ENCODE measurements around the gene C17orf58. TPM values are rescaled to one million over a fixed set of nuclear protein-coding genes. Genes with fewer than 3 reads are reported as not detected.
"Not testable (repeated sequence)": the region's sequence is repeated elsewhere in the genome, so short reads cannot be mapped to it uniquely, and the experiment has no call there.

Gene C17orf58
- polyA plus RNA-seq, 6 donors from 2014 or later, result 0.43 to 3.0 (median 1.5) TPM; not detected in 1

DNA sequence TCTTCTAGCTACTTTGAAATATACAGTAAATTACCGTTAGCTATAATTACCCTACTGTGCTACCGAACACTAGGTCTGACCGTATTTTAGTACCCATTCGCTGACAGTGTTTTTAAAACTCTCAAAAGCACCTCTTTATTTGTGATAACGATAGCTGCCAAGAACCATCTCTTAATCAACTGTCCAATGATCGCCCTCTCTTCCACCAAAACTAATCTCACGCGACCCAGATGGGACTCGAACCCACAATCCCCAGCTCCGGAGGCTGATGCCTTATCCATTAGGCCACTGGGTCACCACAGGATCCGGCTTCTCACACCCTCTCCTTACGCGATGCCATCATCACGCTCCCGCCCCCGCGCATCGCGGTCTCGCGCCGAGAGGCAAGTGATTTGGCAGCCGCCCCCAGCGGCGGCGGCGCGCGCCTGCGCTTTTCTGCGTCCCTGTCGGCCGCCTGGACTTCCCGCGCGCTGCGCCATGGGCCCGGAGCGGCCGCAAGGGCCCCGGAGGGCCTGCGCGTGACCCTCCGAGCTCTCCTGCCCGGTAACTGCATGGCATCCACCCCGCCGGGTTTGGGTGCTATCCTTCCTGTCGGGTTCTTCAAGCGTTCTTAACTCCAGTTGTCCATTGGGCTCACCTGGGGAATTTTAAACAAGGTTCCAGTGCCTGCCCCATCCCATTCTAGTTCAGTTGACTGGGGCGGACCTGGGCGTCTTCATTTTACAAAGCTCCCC lies 23.6 kb upstream of the C17orf58 start:
- peak; percentile 96 for DNase-seq
- peaks cover 0 to 4% (median 3%) of the 10 kb centered on the region in 3 donors for H3K27me3 Mint-ChIP-seq
- peak overlapping the region; percentile 87 to 100 (median 99) for H3K27ac Mint-ChIP-seq
- no peaks in the 10 kb centered on the region for H3K36me3 Mint-ChIP-seq
- peaks cover 0 to 3% (median 3%) of the 10 kb centered on the region in 7 donors for H3K9me3 Mint-ChIP-seq
- ATAC-seq (ENCODE audit: low read depth in 2 of 2), result peak; percentile 91 to 94
- H3K4me3 Mint-ChIP-seq, result peak overlapping the region; percentile 78 to 95 (median 91)
- peaks cover 12 to 27% (median 14%) of the 10 kb centered on the region in 3 donors for H3K4me1 Mint-ChIP-seq

DNA sequence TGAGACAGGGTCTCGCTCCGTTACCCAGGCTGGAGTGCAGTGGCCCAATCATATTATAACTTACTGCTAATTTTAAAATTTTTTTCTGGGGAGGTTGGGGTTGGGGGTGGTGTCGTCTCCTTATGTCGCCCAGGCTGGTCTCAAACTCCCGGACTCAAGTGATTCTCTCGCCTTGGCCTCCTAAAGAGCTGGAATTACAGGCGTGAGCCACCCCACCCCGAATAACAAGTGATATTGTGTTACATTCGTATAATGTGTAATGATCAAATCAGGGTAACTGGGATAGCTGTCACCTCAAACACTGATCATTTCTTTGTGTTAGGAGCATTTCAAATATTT lies 23.0 kb upstream of the C17orf58 start:
- ATAC-seq (ENCODE audit: low read depth in 2 of 2) (no peak), DNase-seq (no peak)
- peaks cover 0 to 3% (median 3%) of the 10 kb centered on the region in 7 donors for H3K9me3 Mint-ChIP-seq
- peaks cover 12 to 27% (median 14%) of the 10 kb centered on the region in 3 donors for H3K4me1 Mint-ChIP-seq
- peak overlapping the region in 4 of 6 donors; percentile 99 to 100 (median 99) for H3K27ac Mint-ChIP-seq
- H3K36me3 Mint-ChIP-seq, result no peaks in the 10 kb centered on the region
- H3K27me3 Mint-ChIP-seq, result peaks cover 0 to 6% (median 4%) of the 10 kb centered on the region in 3 donors
- H3K4me3 Mint-ChIP-seq, result peak overlapping the region; percentile 78 to 95 (median 91)

DNA sequence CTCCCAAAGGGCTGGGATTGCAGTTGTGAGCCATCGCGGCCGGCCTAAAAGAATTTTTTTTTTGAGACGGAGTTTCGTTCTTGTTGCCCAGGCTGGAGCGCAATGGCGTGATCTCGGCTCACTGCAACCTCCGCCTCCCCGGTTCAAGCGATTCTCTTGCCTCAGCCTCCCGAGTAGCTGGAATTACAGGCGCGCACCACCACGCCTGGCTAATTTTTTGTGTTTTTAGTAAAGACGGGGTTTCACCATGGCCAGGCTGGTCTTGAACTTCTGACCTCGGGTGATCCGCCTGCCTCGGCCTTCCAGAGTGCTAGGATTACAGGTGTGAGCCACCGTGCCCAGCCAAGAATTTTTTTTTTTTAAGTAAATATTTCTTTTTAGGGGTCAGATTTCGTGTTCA lies 22.2 kb upstream of the C17orf58 start:
- not testable (repeated sequence) for H3K9me3 Mint-ChIP-seq; ATAC-seq (ENCODE audit: low read depth in 2 of 2); DNase-seq; H3K36me3 Mint-ChIP-seq; H3K27me3 Mint-ChIP-seq
- Mint-ChIP-seq H3K4me3 (peak overlapping the region in 2 of 8 donors; percentile 3 to 20), H3K27ac (peak overlapping the region in 1 of 6 donors; percentile 68), H3K4me1 (peaks cover 12 to 27% (median 14%) of the 10 kb centered on the region in 3 donors)

DNA sequence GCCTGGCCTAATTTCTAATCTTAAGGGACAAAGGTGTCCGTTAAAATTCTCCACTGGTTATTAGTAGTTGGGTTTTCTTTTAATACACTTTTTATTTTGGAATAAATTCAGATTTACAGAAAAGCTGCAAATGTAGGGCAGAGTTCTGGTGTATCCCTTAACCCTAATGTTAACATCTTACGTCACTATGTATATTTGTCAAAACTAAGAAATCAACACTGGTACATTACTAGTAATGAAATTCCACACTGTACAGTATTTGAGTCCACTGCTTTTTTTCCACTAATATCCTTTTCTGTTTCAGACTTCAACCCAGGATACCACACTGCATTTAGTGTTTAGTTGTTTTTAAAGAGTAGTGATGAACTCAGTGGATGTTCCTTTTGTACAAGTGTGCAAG lies 20.6 kb upstream of the C17orf58 start:
- no peaks in the 10 kb centered on the region for H3K36me3 Mint-ChIP-seq
- peak overlapping the region in 1 of 6 donors; percentile 19 for H3K27ac Mint-ChIP-seq
- ATAC-seq (ENCODE audit: low read depth in 2 of 2), result no peak
- peaks cover 0 to 3% (median 0%) of the 10 kb centered on the region in 7 donors for H3K9me3 Mint-ChIP-seq
- peaks cover 0 to 6% (median 4%) of the 10 kb centered on the region in 3 donors for H3K27me3 Mint-ChIP-seq
- no peak for DNase-seq
- H3K4me3 Mint-ChIP-seq, result peak overlapping the region in 2 of 8 donors; percentile 15 to 34
- H3K4me1 Mint-ChIP-seq, result peaks cover 12 to 30% (median 14%) of the 10 kb centered on the region in 3 donors

DNA sequence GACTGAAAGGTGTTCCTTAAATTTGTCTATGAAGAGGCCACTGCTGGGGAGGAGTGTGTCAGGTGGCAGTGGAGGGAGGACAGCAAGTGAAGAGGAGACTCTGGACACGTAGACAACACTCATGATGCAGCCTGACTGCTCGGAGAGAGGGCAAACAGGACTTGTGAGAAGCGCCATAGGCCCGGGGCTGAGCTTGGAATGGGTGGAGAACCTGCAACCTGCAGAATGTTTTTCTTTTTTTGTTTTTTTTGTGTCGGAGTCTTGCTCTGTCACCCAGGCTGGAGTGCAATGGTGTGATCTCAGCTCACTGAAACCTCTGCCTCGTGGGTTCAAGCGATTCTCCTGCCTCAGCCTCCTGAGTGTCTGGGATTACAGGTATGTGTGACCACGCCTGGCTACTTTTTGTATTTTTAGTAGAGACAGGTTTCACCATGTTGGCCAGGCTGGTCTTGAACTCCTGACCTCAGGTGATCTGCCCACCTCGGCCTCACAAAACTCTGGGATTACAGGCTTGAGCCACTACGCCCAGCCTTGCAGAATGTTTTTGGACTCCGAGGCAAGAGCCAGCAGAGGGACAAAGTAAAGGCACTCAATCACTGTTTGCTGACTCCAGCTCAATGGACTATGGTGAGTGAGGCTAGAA lies 18.9 kb upstream of the C17orf58 start:
- DNase-seq, result no peak
- Mint-ChIP-seq H3K27ac (peak overlapping the region in 2 of 6 donors; percentile 36 to 59), H3K4me1 (peaks cover 12 to 27% (median 15%) of the 10 kb centered on the region in 3 donors), H3K9me3 (peaks cover 0 to 3% (median 0%) of the 10 kb centered on the region in 7 donors), H3K27me3 (peaks cover 0 to 9% (median 6%) of the 10 kb centered on the region in 3 donors), H3K4me3 (peak overlapping the region in 1 of 8 donors; percentile 71), H3K36me3 (no peaks in the 10 kb centered on the region)
- ATAC-seq (ENCODE audit: low read depth in 2 of 2), result no peak

DNA sequence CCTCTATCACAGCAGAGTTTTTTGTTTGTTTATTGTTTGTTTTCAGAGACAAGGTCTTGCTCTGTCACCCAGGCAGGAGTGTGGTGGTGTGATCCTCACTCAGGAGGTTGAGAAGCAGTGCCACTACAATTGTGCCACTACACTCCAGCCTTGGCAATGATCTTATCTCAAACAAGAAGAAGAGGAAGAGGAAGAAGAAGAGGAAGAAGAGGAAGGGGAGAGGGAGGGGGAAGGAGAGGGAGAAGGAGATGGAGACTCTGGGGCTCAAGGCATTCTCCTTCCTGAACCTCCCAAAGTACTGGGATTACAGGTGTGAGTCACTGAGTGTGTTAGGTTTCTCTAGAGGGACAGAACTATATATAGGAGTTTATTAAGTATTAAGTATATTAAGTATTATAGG lies 17.1 kb upstream of the C17orf58 start:
- Mint-ChIP-seq H3K27me3 (peaks cover 0 to 6% (median 5%) of the 10 kb centered on the region in 3 donors), H3K27ac (no peak overlapping the region), H3K4me1 (peaks cover 4 to 15% (median 8%) of the 10 kb centered on the region in 3 donors), H3K36me3 (no peaks in the 10 kb centered on the region), H3K4me3 (no peak overlapping the region), H3K9me3 (no peaks in the 10 kb centered on the region)
- DNase-seq, result no peak
- ATAC-seq (ENCODE audit: low read depth in 2 of 2), result no peak

DNA sequence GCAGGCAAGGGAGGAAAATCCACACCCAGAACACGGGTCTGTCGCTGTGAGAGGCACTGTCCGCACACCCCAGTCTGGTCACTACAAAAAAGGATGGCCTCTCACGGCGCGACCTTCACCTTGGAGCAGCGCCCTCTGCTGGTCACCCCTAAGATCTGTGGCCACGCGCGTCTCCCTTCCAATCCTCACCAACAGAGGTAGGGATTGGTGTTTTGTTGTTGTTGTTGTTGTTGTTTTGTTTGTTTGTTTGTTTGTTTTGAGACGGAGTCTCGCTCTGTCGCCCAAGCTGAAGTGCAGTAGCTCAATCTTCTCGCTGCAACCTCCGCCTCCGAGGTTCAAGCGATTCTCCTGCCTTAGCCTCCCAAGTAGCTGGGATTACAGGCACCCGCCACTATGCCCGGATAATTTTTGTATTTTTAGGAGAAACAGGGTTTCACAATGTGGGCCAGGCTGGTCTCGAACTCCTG lies 15.0 kb upstream of the C17orf58 start:
- Mint-ChIP-seq H3K27me3 (peaks cover 0 to 6% (median 5%) of the 10 kb centered on the region in 3 donors), H3K36me3 (no peaks in the 10 kb centered on the region), H3K4me1 (peaks cover 4 to 15% (median 8%) of the 10 kb centered on the region in 3 donors), H3K4me3 (peak overlapping the region in 5 of 8 donors; percentile 42 to 74 (median 54)), H3K9me3 (no peaks in the 10 kb centered on the region), H3K27ac (peak overlapping the region in 1 of 6 donors; percentile 47)
- DNase-seq, result no peak
- peak; percentile 55 to 67 for ATAC-seq (ENCODE audit: low read depth in 2 of 2)

DNA sequence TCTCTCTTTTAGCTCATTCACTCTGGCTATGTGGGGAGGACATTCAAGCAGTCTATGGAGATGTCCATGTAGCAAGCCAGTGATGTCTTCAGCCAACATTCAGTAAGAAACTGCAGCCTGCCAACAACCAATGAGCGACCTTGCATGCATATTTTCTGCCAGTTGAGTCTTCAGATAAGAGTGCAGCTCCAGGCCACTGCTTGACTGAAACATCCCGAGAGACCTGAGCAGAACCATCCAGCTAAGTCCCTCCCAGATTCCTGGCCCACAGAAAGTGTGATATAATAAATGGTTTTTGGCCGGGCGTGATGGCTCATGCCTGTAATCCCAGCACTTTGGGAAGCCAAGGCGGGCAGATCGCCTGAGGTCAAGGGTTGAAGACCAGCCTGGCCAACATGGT lies 10.5 kb upstream of the C17orf58 start:
- no peaks in the 10 kb centered on the region for H3K36me3 Mint-ChIP-seq
- peaks cover 0 to 5% (median 0%) of the 10 kb centered on the region in 3 donors for H3K27me3 Mint-ChIP-seq
- H3K4me1 Mint-ChIP-seq, result peaks cover 4 to 9% (median 8%) of the 10 kb centered on the region in 3 donors
- DNase-seq, result no peak
- H3K9me3 Mint-ChIP-seq, result no peaks in the 10 kb centered on the region
- no peak for ATAC-seq (ENCODE audit: low read depth in 2 of 2)
- H3K27ac Mint-ChIP-seq, result no peak overlapping the region
- no peak overlapping the region for H3K4me3 Mint-ChIP-seq

DNA sequence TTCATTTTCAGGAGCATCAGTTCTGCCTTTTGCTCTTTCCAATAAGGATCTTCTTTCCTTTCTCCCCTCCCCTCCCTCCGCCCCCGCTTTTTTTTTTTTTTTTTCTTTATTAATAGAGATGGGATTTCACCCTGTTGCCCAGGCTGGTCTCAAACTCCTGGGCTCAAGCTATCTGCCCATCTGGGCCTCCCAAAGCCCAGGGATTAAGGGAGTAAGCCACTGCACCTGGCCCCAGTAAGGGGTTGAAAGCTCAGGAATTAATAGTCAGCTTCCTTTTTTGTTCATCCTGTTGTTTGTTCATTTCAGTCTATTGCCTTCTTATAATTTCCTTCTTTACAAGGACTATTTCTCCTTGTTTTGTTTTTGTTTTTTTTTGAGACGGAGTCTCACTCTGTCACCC lies 7.9 kb upstream of the C17orf58 start:
- Mint-ChIP-seq H3K27me3 (no peaks in the 10 kb centered on the region), H3K36me3 (no peaks in the 10 kb centered on the region), H3K4me1 (no peaks in the 10 kb centered on the region), H3K27ac (no peak overlapping the region), H3K4me3 (peak overlapping the region in 1 of 8 donors; percentile 70), H3K9me3 (no peaks in the 10 kb centered on the region)
- DNase-seq, result no peak
- no peak for ATAC-seq (ENCODE audit: low read depth in 2 of 2)

DNA sequence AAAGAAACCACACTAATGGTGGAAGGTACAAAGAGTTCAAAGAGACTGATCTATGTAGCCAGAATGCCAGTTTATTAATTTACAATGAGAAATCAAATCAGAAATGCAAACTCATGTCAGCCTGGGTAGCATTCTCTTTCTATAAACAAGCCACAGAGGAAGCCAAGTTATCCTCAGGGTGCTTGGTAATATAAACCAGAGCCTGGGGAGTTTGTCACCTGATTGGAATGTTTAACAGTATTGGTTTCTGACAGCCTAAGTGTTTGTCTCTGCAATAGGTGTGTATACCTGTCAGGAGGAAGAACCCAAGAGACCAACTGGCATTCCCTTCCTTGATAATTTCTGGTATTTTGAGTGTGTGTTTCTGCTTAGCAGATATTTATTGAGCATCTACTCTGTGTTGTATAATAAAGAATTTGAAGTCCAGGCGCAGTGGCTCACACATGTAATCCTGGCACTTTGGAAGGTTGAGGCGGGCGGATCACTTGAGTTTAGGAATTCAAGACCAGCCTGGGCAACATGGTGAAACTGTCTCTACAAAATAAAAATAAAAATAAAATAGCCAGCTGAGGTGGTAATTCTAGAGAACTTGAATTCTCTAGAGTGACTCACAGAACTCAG lies 3.1 kb upstream of the C17orf58 start:
- Mint-ChIP-seq H3K27ac (no peak overlapping the region), H3K9me3 (peaks cover 0 to 2% (median 0%) of the 10 kb centered on the region in 7 donors), H3K4me1 (peaks cover 19 to 23% (median 21%) of the 10 kb centered on the region in 3 donors), H3K36me3 (no peaks in the 10 kb centered on the region), H3K4me3 (no peak overlapping the region), H3K27me3 (peaks cover 5 to 29% (median 20%) of the 10 kb centered on the region in 3 donors)
- DNase-seq (no peak), ATAC-seq (ENCODE audit: low read depth in 2 of 2) (no peak)

DNA sequence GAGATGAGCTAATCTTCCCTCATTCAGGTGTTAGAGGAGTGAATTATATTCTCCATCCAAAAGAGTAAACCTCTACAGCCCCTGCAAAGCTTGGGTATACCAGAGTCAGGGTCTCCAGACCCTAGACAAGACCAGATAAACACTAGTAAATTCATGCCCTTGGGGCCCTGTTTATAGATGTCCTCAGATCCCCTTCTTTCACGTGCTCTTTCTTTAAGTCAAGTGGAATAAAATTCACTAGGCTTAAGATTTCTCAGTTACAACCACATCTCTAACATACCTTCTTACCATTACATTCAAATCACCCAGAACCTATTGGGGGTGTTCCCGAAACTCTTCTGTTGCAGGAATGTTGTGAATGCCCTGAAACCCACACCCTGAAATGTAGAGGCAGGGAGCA lies 2.2 kb upstream of the C17orf58 start:
- DNase-seq (no peak), ATAC-seq (ENCODE audit: low read depth in 2 of 2) (no peak)
- Mint-ChIP-seq H3K4me1 (peaks cover 25 to 28% (median 27%) of the 10 kb centered on the region in 3 donors), H3K36me3 (no peaks in the 10 kb centered on the region), H3K4me3 (peak overlapping the region in 3 of 8 donors; percentile 29 to 40 (median 32)), H3K27me3 (peaks cover 5 to 29% (median 20%) of the 10 kb centered on the region in 3 donors), H3K27ac (no peak overlapping the region), H3K9me3 (peaks cover 0 to 2% (median 0%) of the 10 kb centered on the region in 7 donors)

DNA sequence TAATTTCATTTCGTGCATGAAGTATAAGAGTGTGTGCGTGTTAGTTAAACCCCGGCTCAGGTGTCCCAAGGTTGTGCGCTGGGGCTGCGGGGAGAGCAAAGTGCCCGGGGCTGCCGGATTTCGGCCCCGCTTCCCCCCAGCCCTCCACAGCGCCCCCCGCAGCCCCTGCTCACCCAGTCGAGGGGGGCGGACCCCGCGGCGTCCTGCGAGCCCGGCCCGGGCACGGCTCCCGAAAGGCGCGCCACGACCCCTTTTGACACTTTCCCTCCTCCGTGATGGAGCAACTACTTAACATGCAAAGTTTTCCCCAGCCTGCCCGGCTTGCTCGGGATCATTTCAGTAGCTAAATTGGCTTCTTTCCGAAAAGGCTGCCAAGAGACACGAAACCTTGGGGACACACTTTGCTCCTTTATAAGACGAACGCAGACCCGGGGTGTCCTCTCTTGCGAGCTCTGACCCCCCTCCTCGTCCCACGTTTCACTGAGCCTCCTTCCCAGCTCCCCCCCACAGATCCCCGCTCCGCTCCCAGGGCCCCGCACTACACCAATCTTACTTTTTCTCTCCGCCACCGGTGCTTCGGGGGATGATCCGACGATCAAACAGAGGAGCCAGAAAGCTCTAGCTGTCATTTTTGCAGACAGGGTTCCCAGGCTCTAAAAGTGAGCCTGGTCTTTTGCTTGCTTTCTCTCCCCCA lies 552 bp downstream of the C17orf58 start:
- H3K27me3 Mint-ChIP-seq, result peaks cover 5 to 29% (median 20%) of the 10 kb centered on the region in 3 donors
- peak overlapping the region; percentile 78 to 96 (median 90) for H3K4me3 Mint-ChIP-seq
- DNase-seq, result no peak
- peaks cover 0 to 2% (median 0%) of the 10 kb centered on the region in 7 donors for H3K9me3 Mint-ChIP-seq
- H3K27ac Mint-ChIP-seq, result peak overlapping the region in 3 of 6 donors; percentile 12 to 57 (median 47)
- no peaks in the 10 kb centered on the region for H3K36me3 Mint-ChIP-seq
- peak; percentile 3 to 11 for ATAC-seq (ENCODE audit: low read depth in 2 of 2)
- peaks cover 31 to 35% (median 33%) of the 10 kb centered on the region in 3 donors for H3K4me1 Mint-ChIP-seq
